ENCODE data around the gene NLE1.

- TF ChIP-seq POLR2A (IDR thresholded peaks at IDR 0.05; ENCODE audit: low read length) (no peak), GATA1 (IDR thresholded peaks at IDR 0.05; ENCODE audit: low read depth, low read length) (no peak)
Measured at GRCh38 chr17:35147375-35147905, 5.3 kb upstream of the NLE1 start, which contains the start of gene UNC45B.
